GM19468 (cell line): Measurements from ENCODE around the gene LAD1.

Source experiments
- ATAC-seq: cut with Tn5 transposase; IDR thresholded peaks from one replicate; pipeline ENCODE4 v1.9.1; 2021; ENCODE audit warnings: mild to moderate bottlenecking, moderate library complexity, moderate number of reproducible peaks; ENCODE audit not compliant: unreplicated experiment; ENCODE audit errors: extremely low read depth

LAD1 gene

DNA sequence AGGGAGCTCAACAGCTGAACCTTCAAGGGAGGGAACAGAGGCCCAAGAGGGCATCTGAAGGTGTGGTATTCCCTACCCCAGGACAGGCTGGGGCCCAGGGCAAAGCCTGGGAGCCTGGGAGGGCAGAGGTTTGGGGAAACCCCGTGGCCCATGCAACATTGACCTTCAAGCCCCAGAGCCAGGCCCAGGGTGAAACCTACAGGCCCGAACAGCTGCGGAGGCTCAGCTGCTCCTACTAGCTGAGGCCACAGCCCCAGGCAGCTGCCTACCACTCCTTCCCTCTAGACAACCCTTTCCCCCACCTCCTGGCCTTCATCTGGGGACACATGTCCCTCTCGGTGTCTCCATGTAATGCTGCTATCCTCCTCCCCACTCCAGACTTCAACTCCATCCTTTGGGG lies 3.2 kb downstream of the LAD1 start:
- no peak for ATAC-seq

DNA sequence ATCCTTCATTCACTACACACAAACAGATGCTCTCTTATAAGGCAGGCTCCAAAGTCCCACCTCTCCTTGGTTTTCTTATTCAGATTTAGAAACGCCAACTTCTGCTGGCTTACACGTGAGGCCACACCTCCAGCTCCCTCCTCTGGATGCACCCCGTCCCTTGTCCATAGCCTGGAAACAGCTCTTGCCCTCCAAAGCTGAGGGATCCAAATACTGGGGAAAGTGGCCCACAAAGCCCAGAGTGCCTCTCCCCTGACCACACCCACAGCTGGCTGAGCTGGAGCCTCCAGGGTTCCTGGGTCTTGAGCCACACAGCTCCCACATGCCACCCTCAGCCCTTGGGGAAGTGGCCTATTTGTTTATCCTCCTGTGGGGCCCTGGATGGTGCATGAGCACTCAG lies 4.5 kb downstream of the LAD1 start:
- no peak for ATAC-seq

DNA sequence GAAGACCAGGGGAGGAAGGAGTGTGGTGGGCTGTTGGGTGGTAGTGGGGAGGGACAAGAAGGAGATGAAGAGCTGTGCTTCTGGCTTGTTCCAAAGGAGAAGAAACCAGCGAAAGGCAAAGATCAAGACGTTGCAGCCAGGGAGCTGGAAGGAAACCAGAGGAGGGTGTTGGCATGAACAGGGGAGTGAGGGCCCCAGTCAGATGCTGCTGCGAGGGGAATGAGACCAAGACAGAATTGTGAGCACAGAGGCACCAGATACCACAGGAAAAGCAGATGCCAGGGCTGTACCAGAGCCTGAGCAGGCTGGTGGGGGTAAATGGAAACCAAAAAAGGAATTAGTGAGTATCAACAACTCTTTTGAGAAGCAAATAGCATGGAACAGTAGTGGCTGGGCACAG lies 6.0 kb downstream of the LAD1 start:
- no peak for ATAC-seq

DNA sequence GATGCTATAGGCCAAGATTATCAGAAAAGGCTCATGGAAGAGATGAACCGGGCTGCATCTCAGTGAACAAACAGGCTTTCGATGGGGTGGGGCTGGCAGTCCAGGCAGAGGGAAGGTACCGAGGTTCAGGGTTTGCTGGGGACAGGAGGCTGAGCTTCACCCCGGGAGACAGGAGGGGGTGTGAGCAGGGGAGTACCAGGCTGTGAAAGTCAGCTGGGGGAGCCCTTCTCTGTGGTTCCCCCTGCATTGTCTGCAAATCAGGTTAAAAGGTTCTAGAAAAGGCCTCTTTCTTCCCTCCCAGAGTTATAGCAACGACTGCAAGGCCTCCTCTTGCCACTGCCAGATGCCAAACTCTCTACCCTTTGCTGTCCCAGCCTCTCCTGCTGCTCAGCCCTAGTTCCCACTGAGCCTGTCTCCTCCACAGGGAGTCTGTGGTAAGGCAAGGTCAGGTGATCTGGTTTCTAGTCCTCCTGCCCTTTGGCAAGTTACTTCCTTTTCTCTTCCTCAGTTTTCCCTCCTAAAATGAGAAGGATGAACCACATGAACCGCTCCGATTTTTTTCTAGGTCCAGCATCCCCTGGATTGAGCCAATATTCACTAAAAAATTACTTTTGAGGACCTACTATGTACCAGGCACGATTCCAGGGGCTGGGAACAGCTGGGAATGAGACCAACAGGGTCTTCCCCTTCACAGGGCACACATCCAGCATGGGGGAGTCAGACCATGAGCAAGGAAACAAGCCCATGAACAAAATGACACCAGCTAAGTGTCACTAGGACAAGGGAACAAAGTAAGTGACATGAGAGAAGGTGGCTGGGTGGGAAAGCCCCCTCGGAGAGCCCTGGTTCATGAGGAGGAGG lies 7.2 kb downstream of the LAD1 start:
- no peak for ATAC-seq

DNA sequence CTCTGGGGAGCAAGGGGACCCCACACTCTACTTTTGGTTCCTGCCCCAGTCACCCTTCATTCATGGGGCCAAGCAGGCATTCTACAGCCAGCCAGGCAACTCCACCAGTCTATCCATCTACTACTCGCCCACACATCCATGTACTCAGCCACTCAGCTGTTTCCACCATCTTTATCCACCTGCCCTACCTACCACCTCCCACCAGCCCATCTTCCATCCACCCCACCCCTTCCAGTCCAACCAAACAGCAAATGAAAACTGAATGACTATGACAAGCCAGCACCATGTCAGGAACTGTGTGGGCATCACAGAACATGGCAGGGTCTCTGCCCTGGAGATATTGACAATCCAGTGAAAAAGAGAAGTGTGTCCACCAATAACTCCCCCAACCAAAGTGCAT lies 7.9 kb downstream of the LAD1 start:
- ATAC-seq: no peak

DNA sequence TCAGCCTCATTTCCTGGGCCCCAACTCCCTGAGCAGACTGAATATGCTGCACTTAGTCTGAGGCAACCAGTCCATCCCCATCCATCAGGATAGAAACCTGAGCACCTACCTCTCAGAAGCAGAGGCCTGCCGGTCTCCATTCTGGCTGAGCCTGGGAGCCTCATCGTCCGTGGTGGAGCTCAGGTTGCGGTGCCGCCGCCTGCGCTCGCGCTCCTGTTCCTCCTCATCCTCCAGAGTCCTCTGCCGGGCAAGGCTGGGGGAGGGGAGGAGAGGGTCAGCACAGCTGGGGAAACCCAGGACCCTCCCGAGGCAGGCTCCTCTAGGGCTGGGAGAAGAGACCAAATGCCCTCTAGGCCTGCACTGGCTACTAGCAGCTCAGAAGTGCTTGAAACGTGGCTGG lies 10.1 kb downstream of the LAD1 start:
- no peak for ATAC-seq

DNA sequence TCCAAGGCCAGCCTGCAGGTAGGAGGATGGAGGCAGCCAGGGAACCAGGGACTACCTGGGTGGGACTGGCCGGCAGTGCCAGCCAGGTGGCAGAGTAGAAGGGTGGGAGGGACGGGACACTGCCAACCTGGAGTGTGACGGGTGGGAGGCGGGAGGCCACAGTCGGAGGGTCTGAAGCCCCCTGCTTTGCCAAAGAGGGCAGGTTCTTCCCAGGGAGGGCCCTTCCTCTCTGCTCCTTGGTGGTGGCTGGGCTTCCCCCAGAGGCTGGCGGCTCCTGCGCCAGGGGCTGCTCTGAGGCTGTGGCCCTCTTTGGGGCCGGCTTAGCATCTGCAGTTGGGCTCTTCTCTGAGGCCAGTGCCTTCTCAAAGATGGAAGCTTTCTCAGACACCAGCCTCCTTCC lies 12.9 kb downstream of the LAD1 start:
- ATAC-seq: no peak

DNA sequence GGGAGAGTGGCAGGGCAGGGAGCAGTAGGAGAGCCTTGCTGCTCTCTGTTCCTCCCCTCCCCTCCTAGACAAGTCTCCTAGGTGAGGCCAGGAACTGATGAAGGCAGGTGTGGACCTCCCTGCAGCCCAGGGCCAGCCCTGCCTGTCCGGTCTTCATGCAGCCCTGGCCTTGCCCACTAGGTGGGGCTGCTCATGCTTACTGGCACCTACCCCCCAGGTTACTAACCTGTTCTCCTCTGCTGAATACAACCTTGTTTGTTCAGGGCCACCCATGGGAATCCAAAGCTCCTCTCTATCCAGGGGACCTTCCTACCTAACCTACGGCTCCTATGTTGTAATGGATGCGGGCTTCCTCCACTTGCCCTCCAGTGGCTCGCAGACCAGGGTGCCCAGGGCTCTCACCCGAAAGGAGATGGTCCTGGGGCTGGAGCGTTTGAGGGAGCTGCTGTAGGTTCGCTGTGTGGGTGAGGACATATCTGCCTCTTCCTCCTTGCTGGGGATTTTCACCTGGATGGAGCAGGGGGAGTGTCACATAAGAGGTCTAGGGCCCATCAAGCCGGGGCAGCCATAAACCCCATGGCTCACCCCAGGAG lies 13.7 kb downstream of the LAD1 start:
- ATAC-seq: no peak

DNA sequence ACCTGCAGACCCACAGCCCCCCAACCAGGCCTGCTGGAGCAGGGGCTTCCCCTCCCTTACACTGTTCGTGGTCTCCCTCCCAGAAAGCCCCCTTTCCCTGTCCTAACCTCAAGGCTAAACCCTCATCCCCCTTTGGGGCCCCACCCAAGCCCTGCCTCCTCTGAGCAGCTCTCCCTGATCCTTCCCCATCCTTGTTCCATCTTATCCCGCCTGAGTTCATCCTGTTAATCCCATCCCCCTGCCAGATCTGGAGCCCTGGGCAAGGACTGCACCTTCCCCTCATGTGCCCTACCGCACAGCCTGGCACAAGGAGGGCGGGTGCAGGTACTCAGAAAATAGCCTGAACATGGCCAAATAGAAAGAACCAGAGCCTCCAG lies 14.7 kb downstream of the LAD1 start:
- ATAC-seq: no peak

DNA sequence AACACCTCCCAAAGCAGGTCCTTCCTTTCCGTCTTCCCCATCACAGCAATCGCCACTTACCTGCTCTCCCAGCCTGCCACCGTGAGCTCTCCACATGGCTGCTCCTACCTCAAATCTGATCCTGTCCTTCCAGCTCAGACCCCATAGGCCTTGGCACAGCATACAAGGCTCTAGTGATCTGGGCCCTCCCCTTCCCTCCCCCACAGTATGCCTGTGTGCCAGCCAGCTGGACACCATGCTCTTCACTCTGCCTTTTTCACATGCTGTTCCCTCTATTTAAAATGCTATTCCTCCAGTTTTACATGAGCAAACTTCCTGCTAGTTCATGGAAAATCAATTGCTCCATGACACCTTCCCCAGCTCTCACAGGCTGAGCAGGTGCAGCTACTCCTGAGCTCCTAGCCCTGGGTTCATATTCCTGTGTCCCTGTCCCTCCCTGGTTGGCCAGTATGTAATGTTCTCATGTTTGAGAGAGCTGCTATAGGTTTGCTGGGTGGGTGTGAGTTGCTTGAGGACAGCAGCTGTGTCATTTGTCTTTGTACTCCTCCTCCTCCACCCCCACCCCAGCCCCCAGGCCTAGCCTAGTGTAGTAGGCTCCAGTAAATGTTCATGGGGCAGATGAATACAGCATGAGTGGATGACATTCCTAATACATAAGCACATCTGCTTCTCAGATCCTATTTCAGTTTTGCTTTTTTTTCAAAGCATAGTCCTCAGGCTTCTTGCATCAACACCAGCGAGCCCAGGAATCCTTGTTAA lies 15.3 kb downstream of the LAD1 start:
- ATAC-seq: no peak

DNA sequence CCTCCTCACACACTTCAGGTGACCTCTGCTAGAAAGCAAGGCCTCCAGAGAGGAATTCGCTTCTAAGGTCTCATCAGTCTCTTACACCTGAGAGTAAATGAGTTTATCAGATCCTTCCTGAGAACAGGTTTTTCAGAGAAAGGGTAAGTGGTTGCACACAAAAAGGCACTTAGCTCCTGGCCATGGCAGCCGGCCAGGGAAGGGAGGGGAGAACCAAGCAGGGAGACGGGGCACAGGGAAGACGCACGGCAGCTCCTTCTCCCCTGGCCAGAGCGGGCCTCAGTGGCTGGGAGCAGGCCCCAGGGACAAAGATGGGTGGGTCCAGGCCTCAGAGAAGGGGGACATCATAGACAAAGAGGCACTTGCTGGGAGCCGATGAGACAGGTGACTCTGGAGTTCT lies 18.0 kb downstream of the LAD1 start:
- no peak for ATAC-seq

DNA sequence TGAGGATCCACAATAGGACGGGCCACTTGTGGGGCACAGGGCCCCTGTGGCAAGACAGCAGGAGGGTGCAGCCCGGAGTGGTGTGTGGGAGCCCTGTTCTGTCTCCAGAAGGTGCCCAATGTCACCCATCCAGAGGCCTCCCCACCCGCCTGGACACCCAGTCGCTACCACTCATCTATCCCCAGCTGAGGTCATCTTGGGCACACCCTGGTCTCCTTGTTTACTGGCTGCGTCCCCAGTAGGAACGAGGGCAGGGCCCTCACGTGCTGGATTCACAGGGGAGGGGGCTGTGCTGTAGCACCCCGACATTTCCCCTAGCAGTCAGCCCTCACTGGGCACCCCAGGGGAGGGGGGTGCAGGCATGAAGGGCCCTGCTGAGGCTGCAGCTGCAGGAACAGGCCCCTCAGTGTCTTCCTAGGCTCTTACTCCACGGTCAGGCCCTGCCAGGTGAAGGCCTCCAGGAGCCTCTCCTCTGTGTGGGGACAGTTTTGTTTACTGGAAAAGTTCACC lies 19.3 kb downstream of the LAD1 start:
- no peak for ATAC-seq

DNA sequence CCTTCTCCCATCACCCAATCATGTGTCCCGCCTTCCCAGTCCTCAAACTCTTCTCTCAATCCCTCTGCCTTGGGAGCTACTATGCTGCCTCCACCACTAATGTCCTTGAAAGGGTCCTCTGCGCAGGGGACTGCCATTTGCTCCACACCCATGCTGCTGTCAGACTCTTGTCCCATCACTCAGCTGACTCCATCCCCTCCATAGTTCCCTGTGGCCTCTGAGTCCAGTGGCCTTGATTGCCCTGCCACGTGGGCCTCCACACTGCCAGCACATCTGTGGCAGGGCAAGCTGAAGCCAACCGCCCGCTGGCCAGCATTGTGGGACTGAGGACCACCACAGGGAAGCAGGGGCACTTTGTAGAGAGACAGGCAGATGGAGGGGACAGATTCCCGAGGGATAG lies 20.3 kb downstream of the LAD1 start:
- ATAC-seq: no peak

DNA sequence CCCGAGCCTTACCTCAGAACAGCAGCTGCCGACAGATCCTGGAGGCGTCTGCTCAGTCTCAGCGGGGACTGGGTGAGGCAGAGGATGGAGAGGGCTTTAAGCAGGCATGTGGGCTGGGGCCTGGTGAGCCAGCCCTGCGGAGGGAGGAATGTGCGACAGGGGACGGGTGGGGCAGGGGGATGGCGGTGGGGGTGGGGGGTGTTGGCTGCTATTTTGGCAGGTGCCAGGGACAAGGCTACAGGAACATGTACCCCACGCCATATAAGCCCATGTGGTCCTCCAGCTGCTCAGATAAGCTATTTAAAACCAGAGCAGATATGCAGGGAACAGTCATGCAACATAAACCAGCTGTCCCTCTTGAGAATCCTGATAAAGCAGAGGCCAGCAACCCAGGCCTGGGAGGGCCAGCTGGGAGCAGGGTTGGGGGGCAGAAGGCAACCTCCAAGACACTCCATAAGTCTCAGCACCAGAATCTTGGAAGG lies 21.5 kb downstream of the LAD1 start, which contains the start of gene TNNT2:
Gene TNNT2, minus strand, starts transcription at position 70 of the 482 bp plus-strand sequence. CDS start 4,426 bp downstream, outside the sequence.
- no peak for ATAC-seq

DNA sequence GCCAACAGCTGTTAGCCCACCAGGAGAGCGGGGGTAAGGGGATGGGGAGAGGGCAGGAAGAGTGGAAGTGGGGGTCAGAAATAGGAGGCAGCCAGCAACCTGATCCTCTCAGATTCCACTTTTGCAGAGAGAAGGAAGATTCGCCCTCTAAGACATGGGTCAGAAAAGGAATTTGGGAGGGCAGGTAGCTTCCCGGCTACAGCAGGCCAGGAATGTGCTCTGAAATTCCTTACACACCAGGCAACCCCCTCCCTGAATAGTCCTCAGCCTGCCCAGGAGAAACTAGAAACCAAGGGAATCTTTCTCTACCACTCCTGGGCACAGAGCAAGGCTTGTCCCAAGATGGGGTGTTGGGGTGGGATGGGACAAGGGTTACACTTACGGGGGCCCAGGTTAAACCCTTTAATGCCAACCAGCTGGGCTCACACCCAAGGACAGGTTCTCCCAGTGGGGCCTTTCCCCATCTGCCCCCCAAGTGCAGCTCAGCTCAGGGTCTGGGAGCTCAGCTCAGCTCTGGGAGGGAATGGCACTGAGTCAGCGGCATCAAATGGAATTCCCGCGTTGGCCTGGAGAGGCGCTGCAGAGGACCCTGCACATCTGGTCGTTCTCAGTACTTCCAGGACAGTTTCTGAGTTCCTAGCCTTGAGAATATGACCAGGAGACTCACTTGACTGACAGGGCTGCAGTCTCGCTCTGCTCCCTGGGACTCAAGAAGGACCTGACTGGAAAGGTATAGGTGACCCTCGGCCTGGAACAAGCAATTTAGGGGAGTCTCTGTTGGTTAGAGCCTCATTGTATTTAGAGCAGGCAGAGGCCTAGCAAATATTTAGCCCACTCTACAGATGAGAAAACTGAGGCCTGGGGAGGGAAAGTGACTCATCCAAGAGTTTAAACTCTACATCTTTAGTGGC lies 22.4 kb downstream of the LAD1 start:
- no peak for ATAC-seq

DNA sequence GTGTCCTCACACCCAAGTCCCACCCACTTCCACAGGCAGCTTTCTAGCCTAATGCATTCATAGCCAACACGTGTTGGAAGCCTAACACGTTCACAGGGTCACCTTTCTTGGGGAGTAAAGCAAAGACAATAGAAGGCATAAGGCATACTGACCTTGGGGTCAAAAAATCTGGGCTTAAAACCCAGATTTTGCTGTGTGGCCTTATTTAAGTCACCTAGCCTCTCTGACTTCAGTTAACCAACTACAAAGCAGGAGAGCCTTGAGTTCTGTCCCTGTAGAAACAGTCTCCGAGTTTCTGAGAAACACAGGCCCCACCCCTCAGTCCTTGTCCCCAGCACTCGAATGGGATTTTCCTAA lies 23.0 kb downstream of the LAD1 start:
- ATAC-seq: no peak

DNA sequence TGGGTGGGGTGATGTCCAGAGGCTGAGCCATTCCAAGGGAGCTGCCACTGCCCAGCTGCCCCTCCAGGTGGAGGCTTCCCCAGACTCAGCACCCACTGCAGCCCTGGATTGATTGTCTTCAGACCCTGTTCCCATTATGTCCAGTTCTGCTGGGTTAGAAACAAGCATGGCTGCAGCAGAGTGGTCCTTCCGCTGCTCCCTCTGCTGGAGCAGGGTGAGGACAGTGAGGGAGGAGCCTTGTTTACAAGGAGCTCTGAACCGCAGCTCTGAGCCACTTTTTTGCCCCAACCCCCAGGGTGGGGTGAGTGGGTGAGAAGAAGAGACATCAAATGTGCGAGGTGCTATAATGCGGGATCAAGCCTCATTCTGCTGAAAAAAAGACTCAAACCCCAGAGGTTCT lies 24.0 kb downstream of the LAD1 start:
- ATAC-seq: no peak

DNA sequence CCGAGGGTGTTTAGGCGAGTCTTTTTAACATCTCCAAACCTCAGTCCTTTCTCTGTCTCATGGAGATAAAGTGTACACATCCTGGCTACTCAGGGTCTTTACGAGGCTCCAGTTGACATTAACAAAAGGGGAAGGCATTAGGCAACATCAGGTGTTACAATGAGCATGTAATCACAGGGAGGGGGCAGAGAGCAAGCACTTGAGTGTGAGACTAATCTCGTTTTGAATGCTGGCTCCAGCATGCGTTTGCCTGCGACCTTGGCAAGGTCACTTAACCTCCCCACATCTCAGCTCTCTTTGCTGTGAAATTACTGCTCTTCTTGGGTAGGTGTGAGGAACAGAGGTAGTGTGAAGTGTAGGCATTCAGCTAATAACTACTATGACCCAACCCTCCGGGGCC lies 24.8 kb downstream of the LAD1 start:
- ATAC-seq: no peak

DNA sequence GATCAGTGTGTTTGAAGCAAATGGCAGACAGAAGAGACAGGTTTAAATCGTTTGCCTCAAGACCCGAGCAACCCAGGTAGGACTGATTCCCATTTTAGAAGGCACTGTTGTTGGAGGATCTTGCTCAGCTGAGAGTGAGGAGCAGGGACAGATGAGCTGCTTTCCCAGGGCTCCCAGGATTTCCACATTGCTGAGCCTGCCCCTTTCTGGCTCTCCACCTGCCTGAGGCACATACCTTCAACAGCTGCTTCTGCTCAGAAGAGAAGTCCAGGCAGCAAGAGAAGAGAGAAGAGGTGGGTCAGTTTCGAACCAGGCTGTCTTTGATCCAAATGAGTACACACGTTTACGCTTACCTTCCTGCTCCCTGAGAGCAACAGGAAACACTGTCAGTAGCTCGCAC lies 27.3 kb downstream of the LAD1 start:
- ATAC-seq: no peak

DNA sequence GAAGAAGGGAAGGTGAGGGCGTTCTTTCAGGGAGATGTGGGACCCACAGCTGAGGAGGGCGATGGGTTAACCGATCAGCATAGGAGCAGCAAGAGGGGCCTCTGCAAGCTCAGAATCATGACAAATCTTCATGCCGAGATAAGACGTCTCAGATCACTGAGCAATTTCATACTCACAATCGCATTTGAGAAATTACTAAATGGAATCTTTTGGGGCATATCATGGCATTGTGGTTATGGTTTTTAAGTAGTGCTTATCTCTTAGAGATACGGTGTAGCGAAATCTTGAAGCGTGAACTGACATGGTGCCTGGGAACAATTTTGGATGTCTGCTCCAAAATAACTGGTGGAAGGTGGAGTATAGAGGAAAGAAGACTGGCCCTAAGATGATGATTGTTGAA lies 27.8 kb downstream of the LAD1 start:
- ATAC-seq: no peak
